GM12892 (cell line): ENCODE results near the gene ITGA8.

Experiments
- POLR2AphosphoS5 ChIP-seq: IDR thresholded peaks from 2 replicates; pipeline ENCODE4 v1.6.1; 2011; ENCODE audit warnings: low read depth, low read length, control low read depth
- TAF1 ChIP-seq: IDR thresholded peaks from 2 replicates; pipeline ENCODE4 v1.6.1; 2011; ENCODE audit warnings: low read depth, mild to moderate bottlenecking, control low read depth, low read length, borderline replicate concordance

GRCh38 chr10:15620836-15621515 lies 98.7 kb downstream of the ITGA8 start:
- TF ChIP-seq POLR2AphosphoS5 (no peak), TAF1 (no peak)
